Choroid plexus epithelial cell (primary cell): ENCODE measurements around the gene MYBPH.

Experiments
- DNase-seq: peaks from one replicate; pipeline ENCODE4 v3.0.0-alpha.2; 2010; ENCODE audit warnings: low read depth
- H3K4me3 ChIP-seq: 2 replicates; pipeline ENCODE4 v1.5.1; 2011; ENCODE audit warnings: low read depth, mild to moderate bottlenecking, control low read depth, low read length, moderate library complexity
- CTCF ChIP-seq: conservative IDR thresholded peaks from 2 replicates; pipeline ENCODE4 v1.5.1; 2011; ENCODE audit warnings: low read depth, mild to moderate bottlenecking, control low read depth, inconsistent platforms, low read length, moderate library complexity

Gene MYBPH

GRCh38 chr1:203190949-203191348 lies 15.3 kb upstream of the MYBPH start:
- no peak for DNase-seq
- no peak for TF ChIP-seq CTCF
- no peak overlapping the region for H3K4me3 ChIP-seq

- DNase-seq, result no peak
- no peak overlapping the region for H3K4me3 ChIP-seq
- TF ChIP-seq CTCF, result no peak
These were observed 14.3 kb upstream of the MYBPH start for GRCh38 chr1:203189951-203190352.

- TF ChIP-seq CTCF, result no peak
- no peak overlapping the region for H3K4me3 ChIP-seq
- DNase-seq, result no peak
These were observed 13.1 kb upstream of the MYBPH start for GRCh38 chr1:203188686-203189232.

GRCh38 chr1:203187689-203188264 lies 12.2 kb upstream of the MYBPH start:
- no peak overlapping the region for H3K4me3 ChIP-seq
- TF ChIP-seq CTCF, result no peak
- DNase-seq, result no peak

- TF ChIP-seq CTCF, result no peak
- H3K4me3 ChIP-seq, result no peak overlapping the region
- DNase-seq, result no peak
These were observed 11.7 kb upstream of the MYBPH start for GRCh38 chr1:203187304-203187685.

GRCh38 chr1:203186446-203187303 lies 11.0 kb upstream of the MYBPH start, which contains the start of gene CHI3L1:
Gene CHI3L1 (minus strand): TSS chr1:203186704. CDS start chr1:203186623, 81 bp downstream.
- no peak for DNase-seq
- H3K4me3 ChIP-seq, result no peak within 1 kb of the TSS

More at GRCh38 chr1:203186446-203187303, 11.0 kb upstream of the MYBPH start, which contains the start of gene CHI3L1:
- no peak for TF ChIP-seq CTCF
